GM18870 (cell line): ENCODE measurements around the gene TMEM147.
"Not testable (repeated sequence)": the region's sequence is repeated elsewhere in the genome, so short reads cannot be mapped to it uniquely, and the experiment has no call there.

Experiments
- ATAC-seq: cut with Tn5 transposase; IDR thresholded peaks from one replicate; pipeline ENCODE4 v1.9.1; 2021; ENCODE audit warnings: moderate library complexity; ENCODE audit not compliant: unreplicated experiment

Gene TMEM147

DNA sequence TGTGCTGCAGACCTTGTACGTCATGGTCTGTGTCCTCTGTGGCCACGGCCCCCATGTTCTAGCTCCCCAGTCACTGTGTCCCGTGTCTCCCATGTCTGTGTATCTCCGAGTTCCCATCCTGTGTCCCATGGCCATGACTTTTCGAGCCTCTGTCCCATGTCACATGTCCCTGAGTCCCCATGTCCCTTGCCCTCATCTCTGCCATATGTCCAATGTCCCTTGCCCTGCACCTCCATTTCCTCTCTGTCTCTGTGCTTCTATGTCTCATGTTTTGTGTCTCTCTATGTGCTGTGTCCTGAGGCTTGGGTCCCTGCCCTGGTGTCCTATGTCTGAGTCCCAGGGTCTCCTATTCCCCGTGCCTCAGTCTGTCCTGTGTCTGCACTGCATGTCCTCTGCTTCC is 16.0 kb downstream of the TMEM147 start:
- ATAC-seq, result no peak

DNA sequence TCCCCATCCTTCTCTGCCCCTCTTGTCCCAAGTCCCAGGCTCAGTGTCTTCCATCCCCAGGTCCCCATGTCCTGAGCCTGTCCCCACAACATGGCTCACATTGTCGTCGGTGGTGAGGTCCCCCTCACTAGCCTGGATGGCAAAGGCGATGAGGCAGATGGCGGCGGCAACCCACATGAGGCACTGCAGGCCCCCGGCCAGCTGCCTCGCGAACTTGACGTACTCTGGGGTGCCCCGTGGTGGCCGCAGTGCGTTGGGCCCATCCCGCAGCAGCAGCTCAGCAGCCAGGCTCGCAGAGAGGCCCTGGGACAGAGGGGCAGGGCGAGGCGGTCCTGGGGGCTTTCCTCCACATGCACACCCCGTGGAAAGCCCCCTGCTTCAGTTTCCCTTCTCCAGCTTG is 16.9 kb downstream of the TMEM147 start:
- ATAC-seq, result no peak

DNA sequence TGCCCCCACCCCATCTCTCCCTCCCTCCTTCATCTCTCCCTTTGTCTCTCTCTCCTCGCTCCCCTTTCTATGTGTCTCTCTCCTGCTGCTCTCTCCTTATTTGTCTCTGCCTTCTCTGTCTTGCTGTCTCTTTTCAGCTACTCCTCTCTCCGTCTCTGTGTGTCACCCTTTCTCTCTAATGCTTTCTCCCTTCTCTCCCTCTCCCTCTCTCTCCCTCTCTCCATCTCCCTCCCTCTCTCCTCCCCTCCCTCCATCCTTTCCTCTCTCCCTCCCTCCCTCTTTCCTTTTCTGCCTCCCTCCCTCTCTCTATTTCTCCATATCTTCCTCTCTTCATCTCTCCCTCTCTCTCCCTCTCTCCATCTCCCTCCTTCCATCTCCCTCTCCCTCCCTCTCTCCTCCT is 17.4 kb downstream of the TMEM147 start:
- no peak for ATAC-seq

DNA sequence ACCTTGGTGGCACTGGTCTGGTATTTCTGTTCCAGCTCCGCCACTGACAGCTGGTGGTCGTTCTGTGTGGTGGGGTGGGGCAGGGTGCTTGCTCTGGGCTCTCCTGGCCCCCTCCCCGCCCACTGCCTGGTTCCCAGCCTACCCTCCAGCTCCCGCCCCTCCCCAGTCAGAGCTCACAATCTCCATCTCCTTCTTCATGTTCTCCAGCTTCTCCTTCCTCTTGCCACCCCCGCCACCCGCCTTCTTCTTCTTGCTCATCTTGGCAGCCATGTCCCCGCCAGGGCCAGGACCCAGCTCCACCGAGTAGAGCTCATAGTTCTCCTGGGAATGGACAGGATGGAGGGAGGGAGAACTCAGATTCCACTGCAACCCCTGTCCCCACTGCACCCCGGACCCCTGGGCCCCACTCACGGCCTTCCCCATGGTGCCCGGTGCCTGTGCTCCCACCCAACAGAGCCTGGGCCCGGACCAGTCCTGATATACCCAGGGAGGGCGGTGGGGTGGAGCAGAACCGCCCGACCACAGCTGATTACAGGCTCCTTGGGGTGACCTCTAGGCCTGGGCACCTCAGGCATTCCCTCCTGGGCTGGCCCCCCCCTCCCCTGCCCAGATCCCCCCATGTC is 17.9 kb downstream of the TMEM147 start, which contains the start of gene ATP4A:
Gene ATP4A (minus strand): TSS at position 452 of the 623 bp plus-strand sequence. CDS start 29 bp downstream, at position 423.
- ATAC-seq, result no peak

DNA sequence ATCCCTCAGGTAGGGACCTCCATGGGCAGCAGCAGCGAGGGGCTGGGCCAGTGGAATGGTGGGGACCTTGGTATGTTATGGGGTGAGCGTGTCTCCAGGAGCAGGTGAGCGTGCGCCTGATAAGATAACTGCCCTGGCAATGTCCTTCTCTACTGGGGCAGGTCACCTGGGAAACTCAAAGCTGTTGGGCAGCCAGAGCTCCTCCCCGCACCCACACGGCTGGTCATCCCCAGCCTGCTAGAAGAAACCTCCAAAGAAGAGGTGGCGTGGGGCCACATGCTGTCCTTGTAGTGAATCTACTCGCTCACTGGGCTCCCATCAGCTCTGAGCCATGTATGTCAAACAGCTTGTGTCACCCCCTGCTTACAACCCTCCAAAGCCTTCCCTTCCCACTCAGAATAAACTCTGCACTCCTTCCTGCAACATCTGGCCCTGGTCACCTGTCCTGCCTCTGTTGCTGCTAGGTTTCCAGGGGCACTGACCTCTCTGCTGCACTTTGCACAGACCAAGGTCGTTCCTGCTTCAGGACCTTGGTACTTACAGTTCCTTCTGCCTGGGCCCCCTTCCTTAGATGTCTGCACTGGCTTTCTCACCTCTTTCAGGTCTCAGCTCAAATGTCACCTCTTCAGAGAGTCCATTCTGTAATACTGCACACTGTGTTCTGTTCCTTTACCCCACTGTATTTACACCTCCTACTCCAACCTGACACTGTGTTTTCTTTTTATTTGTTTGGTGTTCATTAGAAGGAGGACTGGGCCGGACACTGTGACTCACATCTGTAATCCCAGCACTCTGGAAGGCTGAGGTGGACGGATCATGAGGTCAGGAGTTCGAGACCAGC is 19.8 kb downstream of the TMEM147 start:
- ATAC-seq, result no peak

DNA sequence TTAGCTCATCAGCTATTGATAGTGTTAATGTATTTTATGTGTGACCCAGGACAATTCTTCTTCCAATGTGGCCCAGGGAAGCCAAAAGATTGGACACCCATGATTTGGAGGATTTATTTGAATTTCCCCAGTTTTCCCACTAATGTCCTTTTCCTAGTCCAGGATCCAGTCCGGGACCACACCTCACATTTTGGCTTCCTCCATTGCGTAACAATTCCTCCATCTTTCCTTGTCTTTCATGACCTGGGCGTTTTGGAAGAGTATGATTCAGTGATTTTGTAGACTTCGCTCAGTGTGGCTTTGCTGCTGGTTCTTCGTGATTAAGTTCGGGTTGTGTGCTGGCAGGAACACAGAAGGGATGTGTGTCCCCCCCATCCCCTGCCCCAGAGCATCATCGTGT is 21.3 kb downstream of the TMEM147 start:
- ATAC-seq, result no peak

DNA sequence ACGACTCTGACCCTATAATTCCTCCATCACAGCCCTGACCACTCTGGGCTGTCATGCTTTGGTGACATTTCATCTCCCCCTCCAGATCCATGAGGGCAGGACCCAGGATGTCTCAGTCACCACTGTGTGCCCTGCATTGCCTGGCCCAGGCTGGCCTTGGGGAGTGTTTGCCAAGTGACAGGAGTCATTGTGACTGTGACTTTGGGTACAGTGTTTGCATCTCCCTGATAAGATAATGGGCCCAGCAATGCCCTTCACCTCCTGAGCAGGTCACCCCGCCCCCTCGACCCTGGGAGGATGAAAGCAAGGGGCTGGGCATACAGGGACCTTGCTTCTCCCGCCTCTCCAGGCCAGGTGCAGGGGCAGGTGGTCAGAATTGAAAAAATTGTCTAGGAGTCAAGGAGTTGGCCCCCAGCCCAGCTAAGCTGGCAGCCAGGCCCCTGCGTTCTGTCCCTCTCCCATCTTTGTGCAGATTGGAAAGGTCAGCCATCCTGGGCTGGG is 23.9 kb downstream of the TMEM147 start:
- no peak for ATAC-seq

DNA sequence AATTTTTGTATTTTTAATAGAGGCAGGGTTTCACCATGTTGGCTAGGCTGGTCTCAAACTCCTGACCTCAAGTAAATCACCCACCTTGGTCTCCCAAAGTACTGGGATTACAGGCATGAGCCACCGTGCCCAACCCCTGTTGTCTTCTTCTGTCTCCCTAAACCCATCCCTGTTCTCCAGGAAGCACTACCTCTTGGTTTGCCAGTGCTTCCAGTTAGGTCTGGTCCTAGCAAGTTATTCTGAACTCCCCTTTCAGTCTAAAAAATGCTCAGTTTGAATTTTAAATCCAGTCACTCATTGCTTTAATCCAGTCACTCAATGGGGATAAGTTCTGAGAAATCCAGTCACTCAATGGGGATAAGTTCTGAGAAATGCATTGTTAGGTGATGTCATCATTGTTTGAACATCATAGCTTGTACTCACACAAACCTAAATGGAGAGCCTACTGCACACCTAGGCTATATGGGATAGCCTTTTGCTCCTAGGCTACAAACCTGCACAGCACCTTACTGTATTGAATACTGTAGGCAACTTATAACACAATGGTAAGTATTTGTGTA is 26.1 kb downstream of the TMEM147 start:
- ATAC-seq, result no peak

DNA sequence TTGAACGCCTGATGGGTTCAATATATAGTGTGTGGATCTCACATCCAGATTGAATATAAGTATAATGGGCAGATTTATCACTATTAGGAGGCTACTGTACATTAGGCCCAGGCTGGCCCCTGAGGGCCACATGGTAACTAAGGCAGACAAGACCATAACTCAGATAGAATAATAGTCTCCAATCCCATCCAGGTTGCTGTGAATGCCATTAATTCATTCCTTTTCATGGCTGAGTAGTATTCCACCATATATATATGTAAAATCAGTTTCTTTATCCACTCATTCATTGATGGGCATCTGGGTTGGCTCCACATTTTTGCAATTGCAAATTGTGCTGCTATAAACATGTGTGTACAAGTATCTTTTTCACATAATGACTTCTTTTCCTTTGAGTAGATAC is 32.5 kb downstream of the TMEM147 start:
- ATAC-seq, result no peak

DNA sequence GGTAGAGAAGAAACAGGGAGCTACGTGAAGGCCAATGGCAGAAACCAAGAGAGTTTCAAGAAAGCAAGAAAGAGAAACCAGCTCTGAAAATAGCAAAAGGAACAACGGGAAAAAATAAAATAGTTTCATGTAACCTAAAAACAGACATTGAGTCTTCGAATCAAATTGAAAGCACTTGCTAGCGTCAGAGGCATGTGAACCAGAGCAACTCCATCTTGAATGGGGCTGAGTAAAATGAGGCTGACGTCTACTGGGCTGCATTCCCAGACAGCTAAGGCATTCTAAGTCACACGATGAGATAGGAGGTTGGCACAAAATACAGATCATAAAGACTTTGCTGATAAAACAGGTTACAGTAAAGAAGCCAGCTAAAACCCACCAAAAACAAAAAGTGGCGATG is 33.3 kb downstream of the TMEM147 start:
- no peak for ATAC-seq

DNA sequence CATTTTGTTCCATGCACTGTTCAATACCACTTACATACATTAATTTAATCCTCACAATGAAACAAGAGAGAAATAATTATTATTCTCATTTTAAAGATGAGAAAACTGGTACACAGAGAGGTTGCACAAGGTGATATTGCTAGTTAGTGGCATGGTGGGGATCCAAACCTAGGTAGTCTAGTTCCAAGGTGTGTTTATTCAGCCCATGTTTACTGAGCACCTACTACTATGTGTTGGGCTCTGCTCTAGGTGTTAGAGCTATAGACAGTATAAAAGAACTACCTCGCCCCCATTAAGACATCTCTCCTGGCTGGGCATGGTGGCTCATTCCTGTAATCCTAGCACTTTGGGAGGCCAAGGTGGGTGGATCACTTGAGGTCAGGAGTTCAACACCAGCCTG is 37.3 kb downstream of the TMEM147 start:
- ATAC-seq, result no peak

DNA sequence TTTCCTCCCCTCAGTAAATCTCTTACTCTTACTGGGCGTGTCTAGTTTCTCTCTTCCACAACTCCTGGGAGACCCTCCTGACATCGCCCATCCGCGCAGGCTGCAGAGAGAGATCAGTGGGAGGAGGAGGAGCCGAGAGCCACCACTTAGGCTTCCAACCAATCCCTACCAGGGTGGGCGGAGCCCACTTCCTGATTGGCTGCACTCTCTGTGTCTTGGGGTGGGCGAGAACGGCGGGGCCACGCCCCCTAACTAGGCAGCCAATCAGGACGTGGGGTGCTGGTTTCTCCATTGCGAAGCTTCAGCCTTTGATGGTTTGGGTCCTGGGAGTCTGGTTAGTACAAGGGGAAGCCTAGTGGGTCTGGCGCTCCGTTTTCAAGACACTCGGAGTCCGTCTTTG is 40.4 kb downstream of the TMEM147 start, which contains the start of gene PMIS2:
Gene PMIS2 (plus strand): TSS at position 326 of the 400 bp plus-strand sequence. CDS start 87 bp downstream, outside the sequence.
- no peak for ATAC-seq

DNA sequence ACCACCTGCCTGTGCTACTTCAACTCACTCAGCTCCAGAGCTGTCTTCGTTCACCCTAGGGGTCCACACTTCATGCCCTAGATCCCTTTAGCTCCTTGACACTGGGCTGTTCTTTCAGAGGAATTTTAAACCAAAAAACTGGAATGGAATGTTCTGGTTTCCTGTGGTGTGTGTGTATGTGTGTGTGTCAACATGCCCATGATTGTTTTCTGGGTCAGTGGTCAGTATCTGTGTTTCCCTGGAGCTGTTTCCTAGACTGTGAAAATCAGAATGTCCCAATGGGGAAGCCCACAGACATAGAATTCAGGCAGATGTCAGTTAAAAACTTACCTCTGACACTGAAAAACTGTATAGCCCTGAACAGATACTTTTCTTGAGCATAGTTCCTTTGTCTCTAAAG is 41.9 kb downstream of the TMEM147 start:
- no peak for ATAC-seq

DNA sequence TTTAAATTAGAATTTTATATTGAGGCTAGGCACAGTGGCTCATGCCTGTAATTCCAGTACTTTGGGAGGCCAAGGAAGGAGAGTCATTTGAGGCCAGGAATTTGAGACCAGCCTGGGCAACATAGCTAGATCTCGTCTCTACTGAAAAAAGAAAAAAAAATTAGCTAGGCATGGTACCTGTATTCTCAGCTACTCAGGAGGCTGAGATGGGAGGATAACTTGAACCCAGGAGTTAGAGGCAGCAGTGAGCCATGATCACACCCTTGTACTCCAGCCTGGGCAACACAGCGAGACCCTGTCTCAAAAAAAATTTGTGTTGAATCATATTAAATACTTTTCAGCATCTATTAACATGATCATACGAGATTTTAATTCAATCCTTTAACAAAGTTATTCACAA is 45.4 kb downstream of the TMEM147 start:
- no peak for ATAC-seq

DNA sequence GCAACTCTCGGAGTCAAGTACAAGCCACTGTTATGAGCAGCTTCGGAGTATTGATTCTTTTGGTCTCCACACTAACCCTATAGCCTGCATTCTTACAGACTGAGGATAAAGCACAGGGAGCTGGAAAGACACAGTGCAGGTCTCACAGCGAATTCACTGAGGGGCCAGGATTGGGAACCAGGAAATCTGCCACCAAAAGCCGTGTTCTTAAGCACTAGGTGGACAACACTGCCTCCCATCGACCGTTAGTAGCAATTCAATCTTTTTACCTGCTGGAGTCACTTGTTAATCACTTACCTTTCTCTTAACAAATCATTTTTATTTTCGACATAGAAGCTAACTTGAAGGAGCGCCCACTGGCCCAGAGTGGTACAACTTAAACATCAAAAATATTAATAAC is 46.8 kb downstream of the TMEM147 start:
- ATAC-seq, result no peak

DNA sequence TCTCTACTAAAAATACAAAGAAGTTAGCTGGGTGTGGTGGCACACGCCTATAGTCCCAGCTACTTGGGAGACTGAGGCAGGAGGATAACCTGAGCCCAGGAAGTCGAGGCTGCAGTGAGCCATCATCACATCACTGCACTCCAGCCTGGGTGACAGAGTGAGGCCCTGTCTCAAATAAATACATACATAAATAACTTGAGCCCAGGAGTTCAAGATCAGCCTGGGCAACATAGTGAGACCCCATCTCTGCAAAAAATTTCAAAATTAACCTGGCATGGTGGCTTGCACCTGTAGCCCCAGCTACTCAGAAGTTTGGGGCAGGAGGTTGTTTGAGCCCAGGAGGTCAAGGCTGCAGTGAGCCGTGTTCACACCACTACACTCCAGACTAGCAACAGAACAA is 49.6 kb downstream of the TMEM147 start:
- not testable (repeated sequence) for ATAC-seq

DNA sequence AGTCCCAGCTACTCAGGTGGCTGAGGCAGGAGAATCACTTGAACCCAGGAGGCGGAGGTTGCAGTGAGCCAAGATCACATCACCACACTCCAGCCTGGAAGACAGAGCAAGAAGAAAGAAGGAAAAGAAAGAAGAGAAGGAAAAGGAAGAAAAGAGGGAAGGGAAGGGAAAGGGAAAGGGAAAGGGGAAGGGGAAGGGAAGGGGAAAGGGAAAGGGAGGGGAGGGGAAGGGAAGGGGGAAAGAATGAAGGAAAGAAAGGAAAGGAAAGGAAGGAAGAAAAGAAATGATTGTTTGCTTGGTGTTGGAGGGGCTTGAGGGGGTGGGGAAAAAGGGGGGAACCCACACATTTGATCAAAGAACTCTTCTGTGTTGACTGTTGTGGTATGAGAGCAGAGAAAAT is 50.5 kb downstream of the TMEM147 start:
- no peak for ATAC-seq

DNA sequence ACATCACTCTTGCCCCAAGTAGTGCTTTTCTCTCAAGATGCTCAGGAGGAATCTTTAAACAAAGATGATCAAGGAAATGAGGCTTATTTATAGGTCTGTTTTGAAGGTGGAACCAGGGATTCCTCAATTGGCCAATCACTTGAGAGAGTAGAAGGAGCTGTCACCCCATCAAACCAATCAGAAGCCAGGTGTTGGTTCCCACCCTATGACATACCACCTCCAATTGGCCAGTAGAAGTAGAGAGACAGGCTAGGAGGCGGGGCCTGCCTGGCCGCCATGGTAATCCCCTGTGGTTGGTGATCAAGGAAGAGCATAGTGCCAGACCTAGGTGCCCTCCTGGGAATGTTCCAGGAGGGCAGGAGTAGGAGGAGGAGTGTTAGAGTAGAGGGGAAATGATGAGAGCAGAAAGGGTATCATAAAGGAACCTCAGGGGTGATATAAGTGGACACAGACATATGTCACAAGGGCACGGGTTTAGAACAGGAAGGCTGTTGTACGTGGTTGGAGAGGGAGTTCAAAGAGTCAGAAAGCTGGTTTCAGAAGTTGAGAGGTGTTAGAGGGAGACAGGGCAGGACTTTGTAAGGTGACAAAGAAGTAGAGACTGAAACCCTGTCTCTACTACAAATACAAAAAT is 51.1 kb downstream of the TMEM147 start:
- no peak for ATAC-seq
